Measurements from ENCODE around the gene SGPP1.
"Not testable (repeated sequence)": the region's sequence is repeated elsewhere in the genome, so short reads cannot be mapped to it uniquely, and the experiment has no call there.

SGPP1 gene

DNA sequence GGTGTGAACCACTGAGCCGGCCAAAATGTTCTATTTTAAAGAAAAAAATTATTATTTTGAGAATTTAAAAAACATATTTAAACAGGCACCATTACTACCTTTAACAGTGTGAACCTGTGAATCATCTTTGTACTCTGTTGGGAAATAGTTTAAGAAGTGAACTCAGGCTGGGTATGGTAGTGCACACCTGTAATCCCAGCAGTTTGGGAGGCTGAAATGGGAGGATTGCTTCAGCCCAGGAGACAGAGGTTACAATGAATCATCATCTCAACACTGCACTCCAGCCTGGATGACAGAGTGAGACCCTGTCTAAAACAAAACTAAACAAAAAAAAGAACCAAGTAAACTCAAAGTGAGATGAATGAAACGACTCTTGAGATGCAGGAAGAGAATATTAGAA is 83.1 kb downstream of the SGPP1 start:
- CTCF ChIA-PET, result no interaction called here
- POLR2A ChIA-PET (ENCODE audit: low non-redundant PET), result no interaction called here
- TF ChIP-seq, protein P1, sequence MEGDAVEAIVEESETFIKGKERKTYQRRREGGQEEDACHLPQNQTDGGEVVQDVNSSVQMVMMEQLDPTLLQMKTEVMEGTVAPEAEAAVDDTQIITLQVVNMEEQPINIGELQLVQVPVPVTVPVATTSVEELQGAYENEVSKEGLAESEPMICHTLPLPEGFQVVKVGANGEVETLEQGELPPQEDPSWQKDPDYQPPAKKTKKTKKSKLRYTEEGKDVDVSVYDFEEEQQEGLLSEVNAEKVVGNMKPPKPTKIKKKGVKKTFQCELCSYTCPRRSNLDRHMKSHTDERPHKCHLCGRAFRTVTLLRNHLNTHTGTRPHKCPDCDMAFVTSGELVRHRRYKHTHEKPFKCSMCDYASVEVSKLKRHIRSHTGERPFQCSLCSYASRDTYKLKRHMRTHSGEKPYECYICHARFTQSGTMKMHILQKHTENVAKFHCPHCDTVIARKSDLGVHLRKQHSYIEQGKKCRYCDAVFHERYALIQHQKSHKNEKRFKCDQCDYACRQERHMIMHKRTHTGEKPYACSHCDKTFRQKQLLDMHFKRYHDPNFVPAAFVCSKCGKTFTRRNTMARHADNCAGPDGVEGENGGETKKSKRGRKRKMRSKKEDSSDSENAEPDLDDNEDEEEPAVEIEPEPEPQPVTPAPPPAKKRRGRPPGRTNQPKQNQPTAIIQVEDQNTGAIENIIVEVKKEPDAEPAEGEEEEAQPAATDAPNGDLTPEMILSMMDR (conservative IDR thresholded peaks at IDR 0.05; ENCODE audit: low read depth), result no peak
- no peak overlapping the region for H3K27ac ChIP-seq
- no peak for DNase-seq (ENCODE audit: low spot score)

DNA sequence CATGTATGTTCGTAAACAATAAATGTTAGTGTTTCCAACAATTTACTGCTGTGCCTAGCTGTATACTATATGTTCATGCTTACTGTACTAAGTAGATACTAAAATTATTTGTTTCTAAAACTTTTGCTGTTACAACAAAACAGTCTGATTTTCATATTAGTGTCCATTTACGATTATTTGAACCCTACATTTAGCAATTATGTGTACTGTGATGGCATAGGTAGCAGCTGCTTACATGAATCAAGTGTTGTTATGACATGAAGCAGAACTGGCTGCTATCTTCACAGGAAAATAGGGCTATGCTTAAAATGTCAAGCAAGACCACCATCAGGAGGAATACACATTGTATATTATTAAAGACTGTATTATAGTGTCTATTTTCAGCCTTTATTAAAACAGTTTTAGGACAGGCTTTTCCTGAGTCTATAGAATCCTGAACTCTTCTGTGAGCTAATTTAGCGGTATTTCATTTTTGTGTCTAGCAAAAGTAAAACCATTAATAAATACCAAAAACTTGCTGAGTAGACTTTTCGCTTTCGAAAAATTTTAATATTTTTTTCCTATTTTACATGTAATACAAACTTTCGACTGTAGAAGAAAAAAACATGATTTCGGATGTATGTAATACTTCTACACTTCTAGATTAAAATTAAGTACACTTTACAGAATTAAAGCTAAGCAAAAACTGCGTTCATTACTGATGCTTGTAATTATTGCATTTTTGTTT is 85.0 kb downstream of the SGPP1 start:
- CTCF ChIA-PET, result interaction anchor here (0.6 to 1.6 kb wide), 3 partner anchors 20 to 211 kb away, joined by 3 to 5 read pairs (median 5); no protein-coding TSS in a partner anchor

DNA sequence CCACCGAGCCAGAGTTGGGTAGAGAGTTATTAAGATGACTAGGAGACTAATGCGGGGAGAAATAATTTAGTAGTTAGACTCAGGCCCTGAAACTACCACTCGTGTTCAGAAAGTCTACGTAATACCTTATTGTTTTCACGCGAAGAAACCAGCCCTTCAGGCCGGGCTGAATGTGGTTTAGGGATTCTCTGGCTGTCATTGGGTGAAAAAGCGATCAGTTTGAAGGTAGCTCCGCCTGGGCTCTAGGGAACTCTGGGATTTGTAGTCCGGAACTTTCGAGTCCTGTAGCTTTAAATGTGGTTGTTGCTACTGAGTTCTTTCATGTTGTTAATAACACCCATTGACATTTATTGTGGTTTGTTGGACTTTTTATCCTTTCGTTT is 85.6 kb downstream of the SGPP1 start:
- ChIA-PET POLR2A (ENCODE audit: low non-redundant PET) (interaction anchor here (0.6 to 0.8 kb wide), 2 partner anchors 33 to 1609 kb away, joined by 3 to 5 read pairs; no protein-coding TSS in a partner anchor), CTCF (interaction anchor here (0.6 to 1.6 kb wide), 4 partner anchors 21 to 128 kb away, joined by 3 to 6 read pairs (median 4); no protein-coding TSS in a partner anchor)
- TF ChIP-seq, protein P1 (conservative IDR thresholded peaks at IDR 0.05; ENCODE audit: low read depth), result no peak
- peak overlapping the region; percentile 96 for H3K27ac ChIP-seq
- DNase-seq (ENCODE audit: low spot score), result peak; percentile 90

More for the DNA sequence above, 85.0 kb downstream of the SGPP1 start:
- POLR2A ChIA-PET (ENCODE audit: low non-redundant PET), result interaction anchor here (0.8 kb wide), 1 partner anchor 1610 kb away, joined by 3 read pairs; no protein-coding TSS in a partner anchor
- TF ChIP-seq, protein P1 (conservative IDR thresholded peaks at IDR 0.05; ENCODE audit: low read depth), result no peak
- DNase-seq (ENCODE audit: low spot score), result no peak
- no peak overlapping the region for H3K27ac ChIP-seq

DNA sequence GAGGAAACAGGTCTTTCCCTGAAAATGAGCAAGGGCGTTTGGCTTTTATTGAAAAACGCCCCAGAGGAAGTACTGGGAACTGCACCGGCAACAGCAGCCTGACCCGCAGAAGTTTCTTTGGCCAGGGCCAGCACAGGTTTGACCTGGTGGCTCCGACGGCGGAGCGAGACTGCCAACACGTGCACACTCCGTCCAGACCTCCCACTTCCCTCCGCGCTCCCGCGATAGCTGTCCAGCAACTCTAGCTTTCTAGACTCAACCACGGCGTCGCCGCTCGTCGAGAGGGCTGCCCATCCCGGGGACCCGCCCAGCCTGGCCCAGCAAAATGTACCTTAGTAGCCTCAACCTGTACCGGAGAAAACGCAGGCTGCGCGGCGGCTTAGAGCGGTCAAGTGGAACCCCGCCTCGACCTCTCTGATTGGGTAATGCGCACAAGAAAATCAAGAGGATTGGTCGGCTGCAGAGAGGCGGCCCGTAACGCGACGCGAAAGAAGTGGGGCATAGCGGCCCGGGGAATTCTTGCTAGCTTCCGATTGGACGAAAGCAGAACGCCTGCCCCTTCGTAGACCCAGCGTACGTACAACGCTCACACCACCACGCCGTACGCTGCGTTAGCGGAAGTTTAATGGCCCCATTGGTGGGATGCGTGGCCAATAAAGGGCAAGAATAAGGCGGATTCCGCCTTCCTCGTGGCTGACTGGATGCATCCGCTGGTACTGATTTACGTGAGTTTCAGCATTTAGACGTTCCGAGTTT is 86.2 kb downstream of the SGPP1 start, which contains the start of gene WDR89:
WDR89 (minus strand) TSS at position 399 of the 756 bp plus-strand sequence. CDS start 41,929 bp downstream, outside the sequence.
- H3K27ac ChIP-seq, result peak within 1 kb of the TSS; percentile 96
- peak; percentile 99 for DNase-seq (ENCODE audit: low spot score)
- CTCF ChIA-PET, result interaction anchor here (0.6 to 1.6 kb wide), 8 partner anchors 9 to 809 kb away, joined by 3 to 6 read pairs (median 4); no protein-coding TSS in a partner anchor
- POLR2A ChIA-PET (ENCODE audit: low non-redundant PET), result interaction anchor here (0.6 to 1.1 kb wide), 4 partner anchors 32 to 1609 kb away, joined by 3 to 8 read pairs (median 4); partner anchors contain the start of gene PPP2R5E
- TF ChIP-seq, protein P1 (conservative IDR thresholded peaks at IDR 0.05; ENCODE audit: low read depth), result peak; percentile 87

DNA sequence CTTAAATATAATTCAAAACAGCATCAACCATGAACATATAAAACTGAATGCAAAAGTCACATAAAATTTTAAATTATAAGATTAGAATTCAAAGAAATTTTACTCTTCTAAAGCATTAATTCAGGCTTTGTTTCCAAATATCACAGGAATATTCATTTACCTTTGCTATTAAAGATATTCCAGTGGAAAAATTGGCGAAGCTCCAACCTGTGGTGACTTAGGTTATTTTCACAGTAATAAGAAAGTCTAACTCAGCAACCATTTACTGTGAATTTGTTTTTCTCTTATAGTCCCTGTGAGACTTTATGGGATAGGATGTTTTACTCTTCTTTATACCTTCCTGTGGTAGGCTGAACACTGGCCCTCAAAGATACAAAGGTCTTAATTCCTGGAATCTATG is 89.4 kb downstream of the SGPP1 start:
- DNase-seq (ENCODE audit: low spot score), result no peak
- H3K27ac ChIP-seq, result no peak overlapping the region
- TF ChIP-seq, protein P1 (conservative IDR thresholded peaks at IDR 0.05; ENCODE audit: low read depth), result no peak
- CTCF ChIA-PET, result no interaction called here
- POLR2A ChIA-PET (ENCODE audit: low non-redundant PET), result no interaction called here

DNA sequence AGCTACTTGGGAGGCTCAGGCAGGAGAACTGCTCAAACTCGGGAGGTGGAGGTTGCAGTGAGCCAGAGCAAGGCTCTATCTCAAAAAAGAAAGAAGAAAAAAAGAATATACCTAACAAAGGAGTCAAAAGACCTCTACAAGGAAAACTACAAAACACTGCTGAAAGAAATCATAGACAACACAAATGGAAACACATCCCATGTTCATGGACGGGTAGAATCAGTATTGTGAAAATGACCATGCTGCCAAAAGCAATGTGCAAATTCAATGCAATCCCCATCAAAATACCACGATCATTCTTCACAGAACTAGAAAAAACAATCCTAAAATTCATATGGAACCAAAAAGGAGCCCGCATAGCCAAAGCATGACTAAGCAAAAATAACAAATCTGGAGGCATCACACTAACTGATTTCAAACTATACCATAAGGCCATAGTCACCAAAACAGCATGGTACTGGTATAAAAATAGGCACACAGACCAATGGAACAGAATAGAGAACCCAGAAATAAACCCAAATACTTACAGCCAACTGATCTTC is 91.7 kb downstream of the SGPP1 start:
- POLR2A ChIA-PET (ENCODE audit: low non-redundant PET); DNase-seq (ENCODE audit: low spot score); CTCF ChIA-PET; H3K27ac ChIP-seq: not testable (repeated sequence)
